Measurements from ENCODE around the gene PABPC3.

PABPC3 gene

DNA sequence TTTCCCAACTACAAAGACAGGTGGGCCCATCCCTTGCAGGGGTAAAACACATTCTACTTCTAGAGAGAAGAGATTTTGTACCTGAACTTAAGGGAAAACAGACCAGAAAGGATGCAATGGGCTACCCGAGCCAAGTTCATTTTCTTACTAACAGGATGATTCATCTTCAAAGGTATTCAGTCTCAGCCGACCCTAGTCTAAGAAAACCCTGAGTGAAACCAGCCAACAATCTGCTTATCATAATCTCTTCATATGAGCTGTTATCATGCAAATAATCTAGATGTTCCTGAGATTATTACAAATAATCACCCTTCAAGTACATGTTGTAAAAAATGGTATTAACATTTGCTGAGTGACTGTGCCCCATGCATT, 15.6 kb downstream of the PABPC3 start:
- no peak for DNase-seq (ENCODE audit: low read depth)

DNA sequence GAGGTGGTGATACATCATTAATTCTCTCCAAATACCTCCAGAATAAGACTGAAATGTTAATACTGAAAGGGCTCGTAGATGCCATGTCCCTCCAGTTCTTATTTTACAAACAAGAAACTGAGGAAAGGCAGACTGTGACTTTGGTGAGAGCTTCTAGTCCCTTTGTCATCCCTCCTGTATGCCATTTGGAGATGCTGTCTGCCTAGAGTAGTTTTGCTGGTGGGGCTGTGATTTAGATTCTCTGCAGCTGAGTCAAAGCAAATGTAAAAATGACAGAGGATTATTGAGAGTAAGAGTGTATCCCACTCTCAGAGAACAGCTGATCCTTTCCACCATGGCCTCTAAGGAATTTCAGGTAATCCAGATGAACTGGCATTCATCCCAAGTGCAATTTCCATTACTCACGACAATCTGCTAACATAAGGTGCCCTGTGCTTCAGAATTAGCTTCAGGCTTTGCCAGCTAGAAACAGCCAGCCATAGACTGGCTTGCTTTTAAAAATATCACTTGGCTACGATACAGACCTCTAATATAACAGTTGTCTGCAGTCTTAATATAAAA, 16.8 kb downstream of the PABPC3 start:
- DNase-seq (ENCODE audit: low read depth) = no peak

DNA sequence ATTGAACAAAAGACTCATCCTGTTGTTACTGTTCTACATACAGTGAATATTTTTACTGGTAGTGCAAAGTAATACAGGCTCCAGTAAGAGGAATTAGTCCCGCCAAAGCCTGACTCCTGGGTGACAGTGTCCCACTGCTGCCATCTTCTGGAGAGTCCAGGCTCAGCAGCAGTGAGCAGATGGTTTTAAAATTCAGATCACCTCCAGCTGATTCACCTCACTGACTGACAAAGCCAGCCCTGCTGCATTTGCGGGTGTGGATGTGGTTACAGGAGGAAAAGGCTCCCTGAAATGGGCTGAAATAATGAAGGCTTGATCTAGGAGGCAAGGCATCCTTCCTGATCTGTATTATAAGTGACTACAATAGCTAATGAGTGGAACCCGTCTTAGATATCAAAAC, 18.3 kb downstream of the PABPC3 start:
- DNase-seq (ENCODE audit: low read depth) = peak; percentile 21

DNA sequence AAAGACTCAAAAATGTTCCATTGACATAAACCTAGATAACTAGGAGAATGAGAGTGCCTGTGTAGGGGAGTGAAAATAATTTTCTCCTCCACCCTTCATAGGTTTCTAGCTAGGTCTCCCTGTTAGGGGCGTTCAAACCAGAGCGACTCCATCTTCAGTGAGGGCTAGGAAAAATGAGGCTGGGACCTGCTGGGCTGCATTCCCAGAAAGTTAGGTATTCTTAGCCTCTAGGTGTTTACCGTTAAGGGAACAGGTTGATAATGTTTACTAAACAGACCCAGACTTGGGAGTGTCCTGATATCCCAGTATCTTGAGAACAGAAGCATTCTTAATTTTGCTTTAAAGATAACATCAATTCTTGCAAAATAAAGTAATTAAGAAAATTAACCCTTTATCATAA, 20.1 kb downstream of the PABPC3 start:
- no peak for DNase-seq (ENCODE audit: low read depth)

DNA sequence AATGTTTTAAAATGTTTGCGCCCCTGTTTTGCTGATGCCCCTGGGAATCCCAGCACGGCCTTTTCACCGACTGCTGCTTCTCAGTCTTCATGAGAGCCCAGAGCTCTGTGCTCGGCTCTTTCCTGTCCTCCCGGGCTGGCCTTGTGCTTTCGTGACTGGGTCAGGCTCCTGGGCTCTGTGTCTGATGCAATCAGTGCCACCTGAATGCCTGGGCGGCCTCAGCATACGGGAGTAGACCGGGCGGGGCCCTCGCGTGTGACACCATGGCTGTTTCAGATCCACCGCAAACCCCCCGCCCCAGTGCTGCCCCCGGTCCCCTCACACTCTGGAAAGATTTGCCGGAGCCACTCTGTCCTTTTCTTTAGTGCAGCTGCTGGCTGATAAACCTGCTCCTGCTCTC, 21.4 kb downstream of the PABPC3 start:
- DNase-seq (ENCODE audit: low read depth) = no peak

DNA sequence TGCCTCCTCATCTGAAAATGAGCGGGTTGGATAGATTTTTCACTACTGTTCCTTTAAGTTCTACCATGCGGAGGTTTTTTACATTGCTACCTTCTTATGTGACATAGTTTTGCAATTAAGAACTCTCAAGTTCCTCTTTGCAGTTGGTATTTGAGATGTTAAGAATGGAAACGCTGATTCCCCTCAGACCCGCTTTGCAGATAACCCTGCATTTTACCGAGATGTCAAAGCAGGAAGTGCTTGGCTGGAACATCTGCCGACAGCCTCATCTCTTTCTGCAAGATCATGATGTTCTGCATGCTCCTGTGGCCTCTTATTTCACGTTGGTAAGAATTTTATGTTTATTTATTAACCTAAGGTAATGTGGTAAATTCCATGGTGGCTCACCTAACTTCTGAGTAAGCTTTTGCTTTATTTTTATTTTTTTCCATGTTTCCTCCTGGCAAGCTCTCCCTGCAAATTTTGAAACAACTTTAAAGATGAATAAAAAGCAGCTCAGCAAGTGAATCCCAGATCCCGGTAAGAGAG, 22.5 kb downstream of the PABPC3 start:
- no peak for DNase-seq (ENCODE audit: low read depth)

DNA sequence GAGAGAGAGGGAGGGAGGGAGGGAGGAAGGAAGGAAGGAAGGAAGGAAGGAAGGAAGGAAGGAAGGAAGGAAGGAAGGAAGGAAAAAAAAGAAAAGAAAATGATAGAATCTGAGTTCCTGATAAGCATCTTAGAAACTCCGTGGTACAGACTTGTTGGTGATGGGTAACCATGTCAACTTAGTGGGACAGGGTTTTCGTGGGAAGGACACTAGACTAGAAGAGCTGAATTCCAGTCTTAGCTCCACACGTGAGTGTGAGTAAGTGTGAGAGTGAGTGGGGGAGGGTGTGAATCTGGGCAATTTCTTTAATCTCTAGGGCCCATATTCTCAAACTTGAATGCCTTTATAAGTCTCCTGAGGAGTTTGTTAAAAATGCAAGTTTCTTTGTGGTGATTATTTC, 35.0 kb downstream of the PABPC3 start:
- no peak for DNase-seq (ENCODE audit: low read depth)

DNA sequence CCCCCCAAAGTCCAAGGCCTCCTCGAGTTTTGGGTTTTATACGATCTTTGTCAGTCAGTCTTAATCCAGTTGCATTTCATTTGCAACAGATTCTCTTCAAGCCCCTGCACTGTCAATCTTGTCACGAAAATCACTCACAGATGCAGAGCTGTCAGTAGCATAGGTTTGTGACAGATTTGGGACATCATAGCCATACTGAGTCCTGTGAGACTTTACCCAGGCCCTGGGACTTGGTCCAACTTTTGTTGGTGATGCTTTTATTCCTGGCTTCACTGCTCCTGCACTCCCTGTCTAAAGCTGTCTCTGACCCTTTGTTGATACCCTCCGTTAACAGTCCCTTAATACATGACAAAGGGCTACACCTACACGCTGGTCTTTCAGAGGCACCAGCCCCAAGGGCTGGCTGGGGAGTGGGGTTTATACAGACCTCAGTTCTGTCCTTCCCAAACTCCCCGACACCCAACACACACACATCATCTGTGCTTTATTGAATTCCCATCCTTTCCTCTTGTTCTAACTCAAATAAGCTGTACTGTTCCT, 36.0 kb downstream of the PABPC3 start:
- DNase-seq (ENCODE audit: low read depth) = no peak

DNA sequence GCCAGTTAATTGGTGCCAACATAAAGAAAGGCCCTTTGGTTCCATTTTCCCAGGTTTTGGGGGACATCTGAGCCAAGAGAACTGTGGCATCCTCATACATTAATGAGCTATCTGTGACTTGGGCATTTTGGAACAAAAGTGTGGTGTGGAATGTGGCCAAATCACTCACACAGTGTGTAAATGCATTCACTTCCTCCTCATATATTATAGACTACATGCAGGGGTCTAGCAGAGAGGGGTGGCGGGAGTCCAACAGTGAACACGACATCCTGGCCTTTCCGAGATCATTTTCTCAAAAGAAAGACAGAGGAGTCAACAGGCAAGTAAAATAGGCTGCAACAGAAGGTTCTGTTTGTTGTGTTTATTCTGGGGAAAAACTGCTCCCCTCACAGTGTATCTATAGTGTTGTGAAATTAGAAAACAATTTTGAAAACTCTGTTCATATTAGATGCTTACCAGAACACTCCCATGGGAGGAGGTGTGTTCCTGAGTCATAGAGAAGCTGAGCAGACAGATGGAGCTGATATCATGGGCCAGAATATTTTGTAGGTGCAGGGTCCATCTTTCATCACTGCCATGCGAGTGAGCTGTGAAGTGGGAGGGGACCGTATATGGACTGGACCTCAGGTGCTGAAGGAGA, 36.9 kb downstream of the PABPC3 start:
- no peak for DNase-seq (ENCODE audit: low read depth)

DNA sequence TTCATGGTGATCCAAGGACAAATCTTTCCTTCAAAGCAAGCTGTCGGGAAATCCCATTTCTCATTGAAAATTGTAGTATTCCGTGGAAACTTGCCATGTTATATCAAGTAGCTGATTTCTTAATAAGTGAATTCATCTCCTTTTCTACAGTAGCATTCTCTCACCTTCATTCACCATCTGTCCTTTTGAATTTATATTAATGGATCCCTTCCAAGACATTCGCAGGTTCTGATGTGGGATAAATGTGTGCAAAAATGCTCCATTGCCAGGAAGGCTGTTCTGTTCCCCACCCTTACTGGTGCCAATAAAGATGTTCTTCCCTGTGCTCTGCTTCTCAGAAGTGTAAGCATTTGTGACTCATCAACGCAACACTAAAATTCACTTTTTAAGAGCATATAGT, 40.0 kb downstream of the PABPC3 start:
- no peak for DNase-seq (ENCODE audit: low read depth)

DNA sequence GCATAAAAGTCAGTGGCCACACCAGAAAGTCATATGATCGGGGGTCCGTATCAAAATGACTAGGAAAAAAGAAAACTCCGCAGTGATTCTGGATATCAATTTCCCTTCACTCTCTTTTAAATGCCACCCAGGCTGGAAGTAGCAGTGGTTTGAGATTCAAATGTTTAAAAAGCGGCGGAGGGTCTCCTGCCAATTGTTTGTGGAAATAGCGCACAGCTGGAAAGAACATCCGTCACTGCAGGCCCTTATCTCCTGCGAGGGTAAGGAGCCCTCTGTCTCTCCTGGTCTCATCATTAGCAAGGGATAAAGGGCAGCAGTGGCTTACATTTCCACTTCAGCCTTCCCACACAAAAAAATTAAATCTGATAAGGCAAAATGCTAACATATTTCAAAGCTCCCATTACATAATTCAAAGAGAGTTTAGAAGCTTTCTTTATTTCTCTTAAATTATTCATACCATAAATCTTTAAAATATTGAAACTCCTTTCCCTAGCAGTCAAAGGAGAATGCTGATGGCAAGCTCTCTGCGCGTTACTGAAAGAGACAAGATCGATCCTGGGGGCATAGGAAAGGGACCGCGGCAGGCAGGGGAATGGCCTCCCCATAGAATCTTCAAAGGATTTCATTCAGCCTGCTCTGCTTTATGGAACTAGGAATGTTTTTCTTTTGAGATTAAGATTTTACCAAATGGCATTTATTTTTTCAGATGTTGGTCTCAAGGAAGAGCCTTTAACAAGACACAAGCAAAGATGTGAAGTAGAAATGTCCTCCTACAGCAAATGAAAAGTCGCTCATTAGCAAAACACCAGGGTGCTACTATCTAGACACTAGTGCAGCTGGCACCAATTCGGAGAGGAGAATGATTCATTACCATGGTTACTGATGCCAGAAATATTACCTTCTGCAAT, 41.2 kb downstream of the PABPC3 start:
- DNase-seq (ENCODE audit: low read depth) = no peak

DNA sequence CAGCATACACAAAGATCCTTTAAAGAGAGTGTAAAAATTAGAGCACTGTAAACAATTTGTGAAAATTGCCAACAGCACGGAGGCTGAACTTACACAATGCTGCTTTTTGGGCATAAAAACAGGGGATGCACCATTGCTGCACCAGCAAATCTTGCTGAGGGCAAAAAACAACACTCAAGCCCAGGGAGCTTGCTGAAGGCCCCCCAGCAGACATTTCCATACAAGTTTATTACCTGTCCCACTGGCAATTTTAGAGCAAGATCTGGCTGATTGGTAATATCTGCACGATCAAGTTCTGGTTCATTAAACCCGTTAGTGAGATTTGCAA, 41.8 kb downstream of the PABPC3 start:
- no peak for DNase-seq (ENCODE audit: low read depth)

DNA sequence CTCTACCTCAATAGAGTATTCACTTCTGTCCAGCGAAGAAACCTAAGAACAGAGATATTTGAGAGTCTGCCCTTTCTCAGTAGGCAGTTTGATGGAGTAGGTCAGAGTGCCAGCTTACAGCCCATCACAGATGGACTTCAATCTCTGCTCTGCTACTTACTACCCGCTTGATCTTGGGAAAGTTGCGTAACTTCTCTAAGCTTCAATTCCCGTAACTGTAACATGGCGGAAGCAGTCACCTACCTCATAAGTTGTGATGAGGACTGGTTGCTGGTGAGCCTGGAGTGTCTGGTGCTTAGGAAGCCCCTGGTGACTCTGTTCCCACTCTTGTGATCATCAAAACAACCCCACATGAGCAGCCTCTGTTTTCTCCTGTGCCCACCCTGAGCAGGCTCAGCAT, 45.1 kb downstream of the PABPC3 start:
- DNase-seq (ENCODE audit: low read depth) = no peak

DNA sequence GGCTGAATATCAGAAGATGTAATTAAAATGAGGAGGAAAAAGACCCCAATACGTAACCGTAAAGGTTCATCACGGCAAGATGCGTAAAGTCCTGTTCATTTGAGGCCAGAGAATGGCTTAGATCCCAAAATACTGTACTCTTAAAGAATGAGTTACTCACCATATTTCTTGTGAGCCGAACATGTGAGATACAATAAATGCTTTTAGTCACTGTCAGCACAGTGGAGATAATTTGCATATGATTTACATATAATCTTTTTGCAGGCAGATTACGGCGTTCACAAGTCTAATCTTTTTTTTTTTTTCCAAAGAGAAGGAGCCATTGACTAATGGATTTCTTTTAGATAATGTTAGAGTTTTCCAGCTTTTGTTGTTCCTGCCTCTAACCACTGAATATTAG, 47.8 kb downstream of the PABPC3 start:
- no peak for DNase-seq (ENCODE audit: low read depth)

DNA sequence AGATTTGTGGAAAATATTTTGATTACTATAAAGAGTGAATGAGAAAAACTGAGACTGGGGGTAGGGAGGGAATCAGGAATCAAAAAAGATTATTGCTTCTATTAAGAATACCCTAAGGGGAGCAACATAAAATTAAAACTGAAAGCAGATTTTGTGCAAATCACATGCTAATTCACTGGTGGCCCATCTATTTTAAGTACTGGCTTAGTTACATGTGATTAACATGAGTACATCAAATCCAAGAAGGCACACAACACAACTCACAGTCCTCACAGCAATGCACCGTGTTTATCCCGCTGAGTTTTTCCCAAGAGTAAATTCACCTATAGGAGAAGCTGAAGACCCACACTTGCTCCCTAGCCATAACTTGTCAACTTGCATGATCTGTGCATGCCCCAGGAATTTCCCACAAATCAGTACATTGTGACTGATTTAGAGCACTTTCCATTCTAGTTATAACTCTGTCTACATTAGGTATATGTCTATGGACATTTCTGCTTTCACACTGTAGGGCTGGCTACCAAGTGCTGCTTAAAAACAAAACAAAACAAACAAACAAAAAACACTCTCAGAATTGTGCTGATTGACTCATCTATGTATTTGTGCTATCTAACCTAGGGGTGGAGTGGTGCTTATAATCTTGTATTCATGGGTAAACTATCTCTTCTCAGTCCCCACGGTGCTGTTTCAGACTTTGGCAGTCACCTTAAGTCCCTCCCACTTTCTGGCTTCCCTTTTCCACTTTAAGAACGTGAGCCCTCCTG, 51.9 kb downstream of the PABPC3 start:
- no peak for DNase-seq (ENCODE audit: low read depth)

DNA sequence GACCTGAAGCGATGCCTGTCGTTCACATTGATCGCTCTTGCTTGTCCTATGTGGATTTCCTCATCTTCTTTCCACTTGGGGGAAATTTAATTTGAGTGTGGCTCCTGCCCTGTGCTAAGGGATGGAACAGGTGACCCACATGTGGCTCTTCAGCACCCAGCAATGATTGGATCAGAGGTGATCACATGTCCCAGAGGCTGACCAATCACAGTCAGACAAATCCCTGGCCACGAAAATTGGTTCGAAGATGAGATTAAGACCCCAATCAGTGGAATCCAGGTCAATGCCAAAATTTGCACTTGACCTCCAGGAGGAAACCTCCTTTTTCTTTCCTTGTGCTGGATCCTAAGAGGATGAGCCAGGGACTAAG, 52.5 kb downstream of the PABPC3 start:
- DNase-seq (ENCODE audit: low read depth) = no peak
